MM.1S (cell line): ENCODE results near the gene ACTN4.

Experiments
- CTCF ChIP-seq: fragments of 300-600 bp; sonication (generic); IDR thresholded peaks from 2 replicates; pipeline ENCODE4 v1.5.1; 2016; ENCODE audit warnings: antibody characterized with exemption, low read length, mixed read lengths
- EZH2phosphoT487 ChIP-seq: fragments of 300-600 bp; sonication (generic); IDR thresholded peaks from 2 replicates; pipeline ENCODE4 v1.6.1; 2018; ENCODE audit warnings: antibody characterized with exemption, low read length

DNA sequence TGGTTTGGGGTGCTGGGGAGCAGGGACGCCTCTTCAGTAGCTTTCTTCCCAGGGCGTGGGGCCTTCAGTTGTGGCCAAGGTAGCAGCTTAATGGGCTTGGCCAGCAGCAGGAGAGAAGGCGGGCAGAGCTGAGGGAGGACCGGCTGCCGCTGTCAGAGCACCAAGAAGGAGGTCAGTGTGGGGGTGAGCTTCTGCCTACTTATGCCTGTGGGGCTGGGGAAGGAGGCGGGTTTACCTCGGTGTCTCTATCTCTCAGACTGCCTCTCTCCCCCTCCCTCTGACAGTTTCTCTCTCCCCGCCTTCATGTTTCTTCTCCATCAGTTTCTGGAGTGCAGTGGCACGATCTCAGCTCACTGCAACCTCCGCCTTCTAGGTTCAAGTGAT is 96.8 kb downstream of the ACTN4 start, which contains the start of gene CAPN12:
- TF ChIP-seq CTCF (no peak), EZH2phosphoT487 (no peak)
